Smooth muscle cell (in vitro differentiated cells): Measurements from ENCODE around the gene SINHCAF. TPM values are rescaled to one million over a fixed set of nuclear protein-coding genes. Genes with fewer than 3 reads are reported as not detected.
"Not testable (repeated sequence)": the region's sequence is repeated elsewhere in the genome, so short reads cannot be mapped to it uniquely, and the experiment has no call there.

ENCODE experiments used
- DNase-seq: peaks from one replicate; lab custom pipeline; 2025; ENCODE audit not compliant: unreplicated experiment; lab: John Stamatoyannopoulos, UW
- H2AFZ ChIP-seq: fragments of 200-600 bp; sonication (generic); 2 replicates; pipeline ENCODE4 v1.6.0; 2016; ENCODE audit warnings: antibody characterized with exemption, low read depth, mild to moderate bottlenecking
- H3F3A ChIP-seq: fragments of 200-600 bp; sonication (generic); 2 replicates; pipeline ENCODE4 v1.6.0; 2017; ENCODE audit warnings: antibody characterized with exemption, low read depth
- H3K27ac ChIP-seq: fragments of 200-600 bp; sonication (generic); 2 replicates; pipeline ENCODE4 v1.5.1; 2016; ENCODE audit warnings: low read depth, mild to moderate bottlenecking
- H3K27me3 ChIP-seq: fragments of 200-600 bp; sonication (generic); 2 replicates; pipeline ENCODE4 v1.6.1; 2016; ENCODE audit warnings: low read depth, mild to moderate bottlenecking
- H3K36me3 ChIP-seq: fragments of 200-600 bp; sonication (generic); 2 replicates; pipeline ENCODE4 v1.5.1; 2016; ENCODE audit warnings: low read depth
- H3K4me1 ChIP-seq: fragments of 200-600 bp; sonication (generic); 2 replicates; pipeline ENCODE4 v1.5.1; 2016; ENCODE audit warnings: low read depth
- H3K4me2 ChIP-seq: fragments of 200-600 bp; sonication (generic); 2 replicates; pipeline ENCODE4 v1.6.0; 2016; ENCODE audit warnings: mild to moderate bottlenecking
- H3K4me3 ChIP-seq: fragments of 200-600 bp; sonication (generic); 2 replicates; pipeline ENCODE4 v1.5.1; 2016; ENCODE audit warnings: mild to moderate bottlenecking
- H3K79me2 ChIP-seq: fragments of 200-600 bp; sonication (generic); 2 replicates; pipeline ENCODE4 v1.6.0; 2016; ENCODE audit warnings: low read depth, mild to moderate bottlenecking
- H3K9ac ChIP-seq: fragments of 200-600 bp; sonication (generic); 2 replicates; pipeline ENCODE4 v1.6.0; 2016; ENCODE audit warnings: low read depth
- H3K9me3 ChIP-seq: fragments of 200-600 bp; sonication (generic); replicated peaks from 2 replicates; pipeline ENCODE4 v1.5.1; 2016; ENCODE audit warnings: low read depth
- H4K20me1 ChIP-seq: fragments of 200-600 bp; sonication (generic); 2 replicates; pipeline ENCODE4 v1.6.0; 2016; ENCODE audit warnings: low read depth
- CTCF ChIP-seq: fragments of 200-600 bp; sonication (generic); IDR thresholded peaks from 2 replicates; pipeline ENCODE4 v1.5.1; 2017; ENCODE audit warnings: borderline replicate concordance, mild to moderate bottlenecking, antibody characterized with exemption; ENCODE audit not compliant: insufficient read depth, poor library complexity, severe bottlenecking
- WGBS: methylation state at CpG from one replicate; pipeline ENCODE4 v1.1.7; 2016; ENCODE audit warnings: low lambda C conversion rate; 5-methylcytosine and 5-hydroxymethylcytosine counted together
- polyA plus RNA-seq: library from polyadenylated mRNA; unstranded; fragments of >200 nt; fragmentation: Nextera tagmentation; extraction: Ambion mirVana; gene quantifications from 2 replicates; pipeline ENCODE4 v1.2.1, GENCODE V29; 2016
- total RNA-seq: library from RNA; depleted of rRNA; stranded (reverse); fragments of >200 nt; gene quantifications from 2 replicates; pipeline ENCODE4 v1.2.3, GENCODE V29; 2014

SINHCAF gene
- total and polyA plus RNA-seq, 2 experiments from 2014 or later: 41.6 to 101 TPM

GRCh38 chr12:31238764-31239387 is 87.1 kb downstream of the SINHCAF start:
- 27% methylated on average over 11 of the region's 11 CpGs for WGBS
- TF ChIP-seq CTCF: peak; percentile 65
- no peaks in the 10 kb centered on the region for H3K36me3 ChIP-seq
- peak overlapping the region; percentile 66 for H3K4me2 ChIP-seq
- DNase-seq: peak; percentile 13
- H4K20me1 ChIP-seq: no peaks in the 10 kb centered on the region
- no peaks in the 10 kb centered on the region for H3K9me3 ChIP-seq
- no peak overlapping the region for H2AFZ ChIP-seq
- no peak overlapping the region for H3K27ac ChIP-seq
- no peak overlapping the region for H3K9ac ChIP-seq
- no peaks in the 10 kb centered on the region for H3K27me3 ChIP-seq
- no peaks in the 10 kb centered on the region for H3K79me2 ChIP-seq
- H3K4me3 ChIP-seq: no peak overlapping the region
- no peaks in the 10 kb centered on the region for H3F3A ChIP-seq
- H3K4me1 ChIP-seq: no peaks in the 10 kb centered on the region

GRCh38 chr12:31238333-31238732 is 87.6 kb downstream of the SINHCAF start:
- not testable (repeated sequence) for H3K4me3 ChIP-seq, H3F3A ChIP-seq

GRCh38 chr12:31236998-31237637 is 88.8 kb downstream of the SINHCAF start:
- no peaks in the 10 kb centered on the region for H3K79me2 ChIP-seq
- no peak for TF ChIP-seq CTCF
- H4K20me1 ChIP-seq: no peaks in the 10 kb centered on the region
- H3K27me3 ChIP-seq: no peaks in the 10 kb centered on the region
- H3K4me2 ChIP-seq: no peak overlapping the region
- no peak overlapping the region for H3K27ac ChIP-seq
- H3K4me3 ChIP-seq: no peak overlapping the region
- no peaks in the 10 kb centered on the region for H3K9me3 ChIP-seq
- H2AFZ ChIP-seq: no peak overlapping the region
- no peaks in the 10 kb centered on the region for H3K36me3 ChIP-seq
- WGBS: 84% methylated on average over 11 of the region's 11 CpGs
- H3F3A ChIP-seq: no peaks in the 10 kb centered on the region
- no peak for DNase-seq
- H3K4me1 ChIP-seq: no peaks in the 10 kb centered on the region
- no peak overlapping the region for H3K9ac ChIP-seq

More at GRCh38 chr12:31238333-31238732, 87.6 kb downstream of the SINHCAF start:
- H3K27ac ChIP-seq, H3K9me3 ChIP-seq, H4K20me1 ChIP-seq, H3K27me3 ChIP-seq, H3K36me3 ChIP-seq, H3K4me1 ChIP-seq, H3K79me2 ChIP-seq, H3K9ac ChIP-seq, DNase-seq, H2AFZ ChIP-seq: not testable (repeated sequence)
- WGBS: 90% methylated on average over 10 of the region's 10 CpGs
- H3K4me2 ChIP-seq: peak overlapping the region; percentile 66

GRCh38 chr12:31235868-31236395 is 90.0 kb downstream of the SINHCAF start:
- Histone ChIP-seq H4K20me1 (no peaks in the 10 kb centered on the region), H3K79me2 (no peaks in the 10 kb centered on the region), H3F3A (no peaks in the 10 kb centered on the region), H3K4me3 (no peak overlapping the region), H3K27me3 (no peaks in the 10 kb centered on the region), H3K9me3 (no peaks in the 10 kb centered on the region), H3K9ac (no peak overlapping the region), H3K4me1 (no peaks in the 10 kb centered on the region), H3K27ac (no peak overlapping the region), H3K4me2 (no peak overlapping the region), H3K36me3 (no peaks in the 10 kb centered on the region), H2AFZ (no peak overlapping the region)
- no peak for TF ChIP-seq CTCF
- WGBS: 85% methylated on average over 9 of the region's 9 CpGs
- no peak for DNase-seq
